Stomach (tissue), 9 donors: ENCODE results near the gene ADISSP. TPM values are rescaled to one million over a fixed set of nuclear protein-coding genes. Genes with fewer than 3 reads are reported as not detected.

ENCODE experiments used
- DNase-seq, 2 donors: peaks; one replicate each; pipeline versions ENCODE4 v3.0.0 to v3.0.0-alpha.2; 2013 to 2019
- H3K27ac ChIP-seq, 5 donors: fragments of 200-600 bp in 4 of 5; sonication (generic) in 4 of 5; one replicate each; pipeline ENCODE4 v1.5.1; 2013 to 2019; ENCODE audit warnings: mild to moderate bottlenecking in 1 of 5, moderate library complexity in 1 of 5
- H3K27me3 ChIP-seq, 3 donors: fragments of 200-600 bp; sonication (generic); one replicate each; pipeline ENCODE4 v1.5.1; 2017 to 2019; ENCODE audit warnings: mixed run types in 1 of 3
- H3K36me3 ChIP-seq, 4 donors: fragments of 200-600 bp; sonication (generic); 1 replicate in 3 of 4; 2 replicates in 1 of 4; pipeline ENCODE4 v1.5.1; 2016 to 2019
- H3K4me1 ChIP-seq, 4 donors: fragments of 200-600 bp; sonication (generic); one replicate each; pipeline ENCODE4 v1.5.1; 2016 to 2019
- H3K4me3 ChIP-seq, 4 donors: fragments of 200-600 bp; sonication (generic) in 3 of 4; one replicate each; pipeline ENCODE4 v1.5.1; 2016 to 2019; ENCODE audit warnings: mild to moderate bottlenecking in 1 of 4
- H3K9me3 ChIP-seq, 4 donors: fragments of 200-600 bp; sonication (generic); one replicate each; pipeline ENCODE4 v1.5.1; 2016 to 2019
- EP300 ChIP-seq: sonication (generic); formaldehyde crosslinking; IDR thresholded peaks from one replicate; pipeline ENCODE4 v1.6.1; 2017; ENCODE audit warnings: antibody characterized with exemption
- POLR2A ChIP-seq, 4 donors: fragments of 450-650 bp; IDR thresholded peaks; one replicate each; pipeline ENCODE4 v1.6.1; 2016; ENCODE audit warnings: antibody characterized with exemption in 4 of 4, control low read depth in 2 of 4, mild to moderate bottlenecking in 1 of 4, moderate library complexity in 1 of 4
- POLR2AphosphoS5 ChIP-seq, 3 donors: sonication (generic); formaldehyde crosslinking; IDR thresholded peaks; one replicate each; pipeline ENCODE4 v1.6.1; 2016; ENCODE audit warnings: antibody characterized with exemption in 3 of 3
- WGBS, 5 donors: extraction: QIAGEN DNeasy Blood & Tissue Kit in 3 of 5; methylation state at CpG; one replicate each; pipeline versions ENCODE4 v1.1.5 to v1.1.7; 2013 to 2018; 5-methylcytosine and 5-hydroxymethylcytosine counted together
- intact Hi-C: fragments of 100-400 bp; cut with DNase I; formaldehyde crosslinking; loops from one replicate; pipeline ENCODE4 v1.15.1; 2023; ENCODE audit warnings: low total_unique reads
- polyA plus RNA-seq, 3 donors: library from polyadenylated mRNA; stranded (reverse); fragments of 200-250 nt; gene quantifications; one replicate each; pipeline ENCODE4 v1.2.3, GENCODE V29; 2013
- total RNA-seq, 5 donors: library from RNA; depleted of rRNA; stranded (reverse); fragments of >200 nt; gene quantifications; one replicate each; pipeline versions ENCODE4 v1.1.0 to v1.2.3, GENCODE V29; 2014 to 2016
- TF ChIP-seq, protein P1 (sequence below), 7 experiments: fragments of 450-650 bp in 4 of 7; fragments of 200-600 bp in 3 of 7; sonication (generic) in 3 of 7; IDR thresholded peaks; one replicate each; pipeline ENCODE4 v1.5.1; 2016 to 2019; ENCODE audit warnings: antibody characterized with exemption in 7 of 7, control low read depth in 2 of 7, mild to moderate bottlenecking in 1 of 7
- donor health status: healthy with polysubstance abuse.
- donor health status: Bipolar disorder and iron deficiency.
- donor health status: healthy.

ADISSP gene
- total and polyA plus RNA-seq, 8 donors = 5.9 to 136 (median 27.4) TPM

DNA sequence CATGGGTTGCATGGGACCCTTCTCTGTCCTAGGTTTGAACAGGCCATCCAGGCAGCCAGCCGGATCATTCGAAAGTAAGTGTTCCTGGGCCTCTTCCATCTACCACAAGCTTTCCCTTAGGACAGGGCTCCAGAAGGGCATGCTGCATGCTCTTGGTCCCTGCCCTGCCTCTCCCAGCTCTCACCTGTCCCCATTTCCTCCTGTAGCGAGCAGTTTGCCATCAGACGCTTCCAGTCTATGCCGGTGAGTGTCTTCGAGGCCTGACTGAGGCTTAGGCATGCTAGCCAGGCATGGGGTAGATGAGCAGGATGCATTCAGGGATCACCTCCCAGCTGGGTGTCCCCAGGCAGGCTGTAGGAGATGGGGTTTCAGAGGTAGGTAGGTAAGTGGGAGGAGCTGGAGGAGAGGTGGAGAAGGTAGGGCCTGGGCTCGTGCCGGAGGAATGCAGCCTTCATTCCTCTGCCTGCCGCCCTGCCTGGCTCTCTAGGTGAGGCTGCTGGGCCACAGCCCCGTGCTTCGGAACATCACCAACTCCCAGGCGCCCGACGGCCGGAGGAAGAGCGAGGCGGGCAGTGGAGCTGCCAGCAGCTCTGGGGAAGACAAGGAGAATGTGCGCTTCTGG is 32.8 kb upstream of the ADISSP start:
- 88 to 93% (median 90%) methylated on average over 18 of the region's 18 CpGs for WGBS, 5 donors
- Histone ChIP-seq H3K9me3 (no peaks in the 10 kb centered on the region), H3K27me3 (no peaks in the 10 kb centered on the region), H3K4me3 (no peak overlapping the region), H3K4me1 (peaks cover 36 to 78% (median 57%) of the 10 kb centered on the region in 4 donors), H3K36me3 (peaks cover 51 to 69% (median 64%) of the 10 kb centered on the region in 4 donors), H3K27ac (peak overlapping the region in 3 of 5 donors; percentile 21 to 99 (median 98))
- intact Hi-C loops = no loop called here
- DNase-seq = no peak
- TF ChIP-seq POLR2AphosphoS5 (IDR thresholded peaks at IDR 0.05) (no peak), POLR2A (IDR thresholded peaks at IDR 0.05) (no peak), EP300 (no peak)
- TF ChIP-seq, protein P1, sequence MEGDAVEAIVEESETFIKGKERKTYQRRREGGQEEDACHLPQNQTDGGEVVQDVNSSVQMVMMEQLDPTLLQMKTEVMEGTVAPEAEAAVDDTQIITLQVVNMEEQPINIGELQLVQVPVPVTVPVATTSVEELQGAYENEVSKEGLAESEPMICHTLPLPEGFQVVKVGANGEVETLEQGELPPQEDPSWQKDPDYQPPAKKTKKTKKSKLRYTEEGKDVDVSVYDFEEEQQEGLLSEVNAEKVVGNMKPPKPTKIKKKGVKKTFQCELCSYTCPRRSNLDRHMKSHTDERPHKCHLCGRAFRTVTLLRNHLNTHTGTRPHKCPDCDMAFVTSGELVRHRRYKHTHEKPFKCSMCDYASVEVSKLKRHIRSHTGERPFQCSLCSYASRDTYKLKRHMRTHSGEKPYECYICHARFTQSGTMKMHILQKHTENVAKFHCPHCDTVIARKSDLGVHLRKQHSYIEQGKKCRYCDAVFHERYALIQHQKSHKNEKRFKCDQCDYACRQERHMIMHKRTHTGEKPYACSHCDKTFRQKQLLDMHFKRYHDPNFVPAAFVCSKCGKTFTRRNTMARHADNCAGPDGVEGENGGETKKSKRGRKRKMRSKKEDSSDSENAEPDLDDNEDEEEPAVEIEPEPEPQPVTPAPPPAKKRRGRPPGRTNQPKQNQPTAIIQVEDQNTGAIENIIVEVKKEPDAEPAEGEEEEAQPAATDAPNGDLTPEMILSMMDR (IDR thresholded peaks at IDR 0.05) = no peak

DNA sequence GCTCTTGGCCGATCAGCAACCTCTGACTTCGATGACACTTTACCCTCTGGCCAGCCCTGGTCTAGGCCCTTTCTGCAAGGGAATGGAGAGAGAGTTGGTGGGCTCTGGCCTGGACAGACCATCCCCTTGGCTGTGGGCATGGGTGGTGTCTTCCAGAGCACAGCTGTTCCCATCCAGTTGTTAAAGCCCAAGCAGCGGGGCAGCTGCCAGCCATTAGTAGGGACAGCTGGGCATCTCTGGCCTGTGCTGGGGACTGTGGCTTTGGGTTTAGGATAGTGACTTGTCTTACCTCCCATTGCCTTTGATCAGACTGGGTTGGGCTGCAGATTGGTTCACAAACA is 31.3 kb upstream of the ADISSP start:
- 89 to 95% (median 93%) methylated on average over 2 to 3 of the region's 3 CpGs for WGBS, 5 donors
- H3K4me1 ChIP-seq = peaks cover 36 to 76% (median 57%) of the 10 kb centered on the region in 4 donors
- H3K9me3 ChIP-seq = no peaks in the 10 kb centered on the region
- no peaks in the 10 kb centered on the region for H3K27me3 ChIP-seq
- TF ChIP-seq, protein P1 (IDR thresholded peaks at IDR 0.05) = no peak
- TF ChIP-seq EP300 (no peak), POLR2A (IDR thresholded peaks at IDR 0.05) (no peak), POLR2AphosphoS5 (IDR thresholded peaks at IDR 0.05) (no peak)
- H3K36me3 ChIP-seq = peaks cover 36 to 54% (median 49%) of the 10 kb centered on the region in 4 donors
- DNase-seq = no peak
- peak overlapping the region in 2 of 4 donors; percentile 65 to 89 for H3K4me3 ChIP-seq
- intact Hi-C loops = no loop called here
- H3K27ac ChIP-seq = peak overlapping the region in 4 of 5 donors; percentile 95 to 99 (median 96)

DNA sequence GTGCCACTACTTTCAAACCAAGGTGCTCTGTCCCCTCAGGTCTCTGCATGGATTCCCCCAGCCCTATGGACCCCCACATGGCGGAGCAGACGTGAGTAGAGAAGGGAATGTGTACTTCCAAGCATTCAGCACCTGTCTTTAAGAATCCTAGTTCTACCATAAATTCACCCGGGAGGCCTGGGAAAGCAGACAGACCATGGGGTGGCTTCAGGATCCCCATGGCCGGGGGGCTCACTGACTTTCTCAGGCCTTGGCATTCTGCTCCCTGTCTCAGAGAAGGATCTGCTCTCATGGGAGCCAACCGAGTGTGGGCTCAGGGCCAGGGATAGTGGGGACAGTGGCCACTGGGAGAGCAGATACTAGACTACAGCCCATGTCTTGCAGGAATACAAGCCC is 30.8 kb upstream of the ADISSP start:
- Histone ChIP-seq H3K27me3 (no peaks in the 10 kb centered on the region), H3K9me3 (no peaks in the 10 kb centered on the region), H3K4me1 (peaks cover 36 to 76% (median 57%) of the 10 kb centered on the region in 4 donors), H3K27ac (peak overlapping the region in 4 of 5 donors; percentile 95 to 99 (median 96)), H3K4me3 (peak overlapping the region in 2 of 4 donors; percentile 65 to 89), H3K36me3 (peaks cover 31 to 49% (median 44%) of the 10 kb centered on the region in 4 donors)
- peak in 1 of 2 donors; percentile 21 for DNase-seq
- WGBS, 5 donors = 76 to 81% (median 77%) methylated on average over 5 of the region's 5 CpGs
- TF ChIP-seq, protein P1 (IDR thresholded peaks at IDR 0.05) = no peak
- TF ChIP-seq EP300 = no peak
- no peak for TF ChIP-seq POLR2A (IDR thresholded peaks at IDR 0.05)
- no peak for TF ChIP-seq POLR2AphosphoS5 (IDR thresholded peaks at IDR 0.05)
- intact Hi-C loops = no loop called here

DNA sequence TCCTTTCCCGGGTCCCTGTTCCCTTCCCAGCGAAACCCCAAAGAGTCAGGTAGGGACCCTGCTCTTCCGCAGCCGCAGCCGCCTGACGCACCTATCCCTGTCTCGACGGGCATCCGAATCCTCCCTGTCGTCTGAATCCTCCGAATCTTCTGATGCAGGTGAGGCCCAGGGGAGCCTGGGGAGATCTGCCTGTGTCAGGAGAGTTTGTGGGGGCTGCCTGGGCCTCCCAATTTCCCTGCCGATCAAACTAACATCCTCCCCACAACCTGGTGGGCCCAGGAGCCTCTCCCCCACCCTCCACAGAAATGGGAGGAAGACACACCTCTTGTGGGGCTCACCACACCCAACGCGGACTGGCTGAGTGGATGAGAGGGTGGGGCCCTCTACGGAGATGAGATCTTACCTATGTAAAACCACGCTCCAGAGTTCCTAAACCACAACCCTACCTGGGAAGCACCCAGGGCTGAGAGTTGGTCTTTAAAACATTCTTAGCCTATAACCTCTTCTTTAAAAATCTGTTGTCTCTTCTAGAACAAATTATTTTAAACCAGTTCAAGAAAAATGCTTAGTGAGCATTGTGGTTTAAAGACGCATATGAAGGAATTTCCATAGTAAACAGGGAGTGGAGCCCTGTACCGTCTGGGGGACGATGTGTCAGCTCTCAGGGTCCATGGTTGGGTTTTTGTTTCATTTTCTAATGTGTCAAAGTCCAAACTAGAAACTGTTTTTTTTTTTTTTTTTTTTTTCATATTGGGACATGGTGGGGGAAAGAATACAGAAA is 30.2 kb upstream of the ADISSP start:
- peak in 1 of 2 donors; percentile 75 for DNase-seq
- Histone ChIP-seq H3K9me3 (no peaks in the 10 kb centered on the region), H3K36me3 (peaks cover 25 to 43% (median 38%) of the 10 kb centered on the region in 4 donors), H3K4me1 (peaks cover 36 to 75% (median 54%) of the 10 kb centered on the region in 4 donors), H3K27ac (peak overlapping the region; percentile 10 to 99 (median 95)), H3K27me3 (no peaks in the 10 kb centered on the region), H3K4me3 (peak overlapping the region; percentile 63 to 89 (median 70))
- WGBS, 5 donors = 55 to 68% (median 59%) methylated on average over 19 of the region's 19 CpGs
- TF ChIP-seq, protein P1 (IDR thresholded peaks at IDR 0.05) = no peak
- no peak for TF ChIP-seq EP300
- intact Hi-C loops = no loop called here
